AG04450 (cell line): ENCODE results near the gene SIGLEC15. TPM values are rescaled to one million over a fixed set of nuclear protein-coding genes. Genes with fewer than 3 reads are reported as not detected.

Experiments
- CTCF ChIA-PET: fragments of 300-600, 350-600 bp; formaldehyde crosslinking; extraction: SDS; loops from one replicate; lab custom pipeline; 2022; ENCODE audit warnings: antibody characterized with exemption, inconsistent platforms; lab: Charles Lee
- POLR2A ChIA-PET: fragments of 350-600 bp; formaldehyde crosslinking; extraction: SDS; loops from one replicate; lab custom pipeline; 2021; ENCODE audit warnings: antibody characterized with exemption, inconsistent platforms; lab: Yijun Ruan, JAX
- DNase-seq: peaks from one replicate; pipeline ENCODE4 v3.0.0-alpha.2; 2011; ENCODE audit warnings: low read depth, low spot score
- H3K27ac ChIP-seq: one replicate; pipeline ENCODE4 v1.5.1; 2012; ENCODE audit warnings: low read depth, low read length, control low read depth
- H3K27me3 ChIP-seq: one replicate; pipeline ENCODE4 v1.6.0; 2012; ENCODE audit warnings: low read length; ENCODE audit not compliant: control insufficient read depth, insufficient read depth
- H3K4me3 ChIP-seq: 2 replicates; pipeline ENCODE4 v1.5.1; 2011; ENCODE audit warnings: mild to moderate bottlenecking, low read depth, low read length, control low read depth
- H3K9me3 ChIP-seq: 2 replicates; pipeline ENCODE4 v1.5.1; 2012; ENCODE audit warnings: low read length; ENCODE audit not compliant: control insufficient read depth, insufficient read depth
- CTCF ChIP-seq: IDR thresholded peaks from 2 replicates; pipeline ENCODE4 v1.5.1; 2011; ENCODE audit warnings: low read depth, low read length, control low read depth, inconsistent platforms
- polyA minus RNA-seq: library from RNA; depleted of rRNA, polyadenylated mRNA; stranded (reverse); fragments of >200 nt; gene quantifications from 2 replicates; pipeline ENCODE4 v1.2.3, GENCODE V29; 2011; rRNA and poly(A)+ RNA removed
- polyA plus RNA-seq: library from polyadenylated mRNA; depleted of rRNA; stranded (reverse); fragments of >200 nt; gene quantifications from 2 replicates; pipeline ENCODE4 v1.2.3, GENCODE V29; 2011; rRNA removed

The SIGLEC15 gene
- polyA plus RNA-seq (1.5 and 1.6 TPM in 2 replicates), polyA minus RNA-seq (0.56 and 1.6 TPM in 2 replicates)

GRCh38 chr18:45825258-45826044 lies at the start of gene SIGLEC15:
SIGLEC15 (plus strand) TSS chr18:45825675; CDS start chr18:45825729, 54 bp downstream.
- Histone ChIP-seq H3K27ac (peak within 1 kb of the TSS; percentile 61), H3K9me3 (no peaks in the 10 kb centered on the region; the same call in 1 of the 2 replicates), H3K27me3 (no peaks in the 10 kb centered on the region), H3K4me3 (no peak within 1 kb of the TSS)
- ChIA-PET POLR2A (no interaction called here), CTCF (interaction anchor here (0.6 to 1.4 kb wide), 2 partner anchors 100 to 103 kb away, joined by 4 to 7 read pairs; no protein-coding TSS in a partner anchor)
- TF ChIP-seq CTCF: no peak
- DNase-seq: no peak

- no peak for DNase-seq
- Histone ChIP-seq H3K27ac (peak overlapping the region; percentile 43), H3K9me3 (peaks cover 3% of the 10 kb centered on the region), H3K4me3 (peak overlapping the region; percentile 51), H3K27me3 (no peaks in the 10 kb centered on the region)
- no peak for TF ChIP-seq CTCF
- ChIA-PET POLR2A (interaction anchor here (1.6 kb wide), 1 partner anchor 27 kb away, joined by 6 read pairs; no protein-coding TSS in a partner anchor), CTCF (interaction anchor here (0.9 to 1.7 kb wide), 2 partner anchors 53 to 104 kb away, joined by 4 to 13 read pairs; no protein-coding TSS in a partner anchor)
These were observed 49.7 kb upstream of the SIGLEC15 start for GRCh38 chr18:45775743-45776142.

- H3K27me3 ChIP-seq: no peaks in the 10 kb centered on the region
- ChIA-PET CTCF (interaction anchor here (1.3 kb wide), 1 partner anchor 55 kb away, joined by 3 read pairs; no protein-coding TSS in a partner anchor), POLR2A (interaction anchor here (0.7 kb wide), 1 partner anchor 66 kb away, joined by 3 read pairs; no protein-coding TSS in a partner anchor)
- H3K27ac ChIP-seq: peak overlapping the region; percentile 66
- DNase-seq: peak; percentile 79
- H3K9me3 ChIP-seq: peaks cover 3% of the 10 kb centered on the region
- TF ChIP-seq CTCF: no peak
- no peak overlapping the region for H3K4me3 ChIP-seq
These were observed 48.1 kb upstream of the SIGLEC15 start for GRCh38 chr18:45777393-45777792.

- no peak for TF ChIP-seq CTCF
- DNase-seq: no peak
- Histone ChIP-seq H3K4me3 (no peak overlapping the region), H3K27me3 (no peaks in the 10 kb centered on the region), H3K27ac (no peak overlapping the region), H3K9me3 (peaks cover under 1% of the 10 kb centered on the region)
- CTCF ChIA-PET: no interaction called here
- POLR2A ChIA-PET: no interaction called here
These were observed 44.9 kb upstream of the SIGLEC15 start for GRCh38 chr18:45780568-45780967.

- TF ChIP-seq CTCF: no peak
- ChIA-PET CTCF (no interaction called here), POLR2A (no interaction called here)
- no peak for DNase-seq
- Histone ChIP-seq H3K4me3 (no peak overlapping the region), H3K27ac (peak overlapping the region; percentile 90), H3K27me3 (no peaks in the 10 kb centered on the region), H3K9me3 (no peaks in the 10 kb centered on the region; the same call in none of the 2 replicates)
These were observed 42.8 kb upstream of the SIGLEC15 start for GRCh38 chr18:45782662-45783061.
